HG03060 (cell line): Measurements from ENCODE around the gene ICAM1.
"Not testable (repeated sequence)": the region's sequence is repeated elsewhere in the genome, so short reads cannot be mapped to it uniquely, and the experiment has no call there.

Experiments used
- ATAC-seq: cut with Tn5 transposase; IDR thresholded peaks from one replicate; pipeline ENCODE4 v1.9.1; 2021; ENCODE audit warnings: low read depth, moderate number of reproducible peaks; ENCODE audit not compliant: unreplicated experiment

ICAM1 gene

DNA sequence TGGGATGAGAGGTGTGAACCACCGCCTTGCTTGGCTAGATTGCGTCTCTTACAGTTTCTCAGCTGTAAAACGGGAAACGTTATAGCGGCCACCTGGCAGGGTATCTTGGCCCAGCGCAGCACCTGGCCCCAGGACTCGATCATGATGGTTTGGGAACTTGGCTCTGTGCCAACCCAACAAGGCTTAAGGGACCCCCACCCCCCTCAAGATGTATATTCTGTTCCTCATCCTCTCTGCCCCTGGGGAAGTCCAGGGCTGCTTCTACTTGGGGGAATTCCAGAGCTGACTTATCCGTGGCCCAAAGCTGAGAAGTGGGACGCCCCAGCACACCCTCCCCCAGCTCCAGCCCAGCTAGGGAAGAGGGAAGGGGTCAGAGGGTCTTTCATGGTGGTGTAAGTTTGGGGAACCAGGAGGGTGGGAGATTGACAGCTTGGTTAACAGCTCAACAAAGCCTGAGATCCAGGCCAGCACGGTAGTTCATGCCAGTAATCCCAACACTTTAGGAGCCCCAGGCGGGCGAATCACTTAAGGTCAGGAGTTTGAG, 695 bp downstream of the ICAM1 start:
- ATAC-seq = no peak

DNA sequence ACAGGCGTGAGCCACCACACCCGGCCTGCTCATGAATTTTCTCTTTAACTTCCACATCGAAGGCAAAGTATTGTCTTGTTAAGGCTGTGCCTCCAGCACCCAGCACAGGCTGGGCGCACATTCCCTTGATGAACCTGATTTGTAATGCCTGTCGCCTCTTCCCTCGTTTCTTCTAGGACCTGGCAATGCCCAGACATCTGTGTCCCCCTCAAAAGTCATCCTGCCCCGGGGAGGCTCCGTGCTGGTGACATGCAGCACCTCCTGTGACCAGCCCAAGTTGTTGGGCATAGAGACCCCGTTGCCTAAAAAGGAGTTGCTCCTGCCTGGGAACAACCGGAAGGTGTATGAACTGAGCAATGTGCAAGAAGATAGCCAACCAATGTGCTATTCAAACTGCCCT, 3.7 kb downstream of the ICAM1 start:
- no peak for ATAC-seq

DNA sequence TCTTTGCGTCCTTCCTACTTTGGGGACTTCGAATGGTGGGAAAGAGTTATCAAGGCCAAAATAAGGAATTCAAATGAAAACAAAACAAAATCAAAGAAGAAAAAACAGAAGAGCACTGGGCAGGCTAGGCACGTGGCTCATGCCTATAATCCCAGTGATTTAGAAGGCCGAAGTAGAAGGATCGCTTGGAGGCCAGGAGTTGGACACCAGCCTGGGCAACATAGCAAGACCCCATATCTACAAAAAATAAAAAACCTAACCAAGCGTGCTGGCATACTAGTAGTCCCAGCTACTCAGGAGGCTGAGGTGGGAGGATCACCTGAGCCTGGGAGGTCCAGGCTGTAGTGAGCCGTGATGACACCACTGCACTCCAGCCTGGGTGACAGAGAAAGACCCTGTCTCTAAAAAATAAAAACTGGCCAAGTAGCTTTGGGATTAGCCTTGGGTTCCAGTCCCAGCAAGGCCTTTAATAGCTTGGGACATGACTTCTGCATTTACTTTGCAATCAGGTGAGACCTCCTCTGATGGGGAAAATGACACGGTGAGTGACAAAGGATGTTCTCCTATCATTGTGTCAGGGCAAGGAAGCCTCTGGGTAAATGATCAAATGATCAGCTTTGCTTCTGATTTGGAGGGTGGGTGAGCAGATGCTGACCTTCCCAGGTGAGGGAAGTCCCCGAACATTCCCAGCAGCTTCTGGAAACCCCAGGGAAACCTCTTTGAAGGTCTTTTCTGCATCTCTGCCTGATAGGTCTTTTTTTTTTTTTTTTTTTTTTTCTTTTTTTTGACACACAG, 7.1 kb downstream of the ICAM1 start:
- ATAC-seq = no peak

DNA sequence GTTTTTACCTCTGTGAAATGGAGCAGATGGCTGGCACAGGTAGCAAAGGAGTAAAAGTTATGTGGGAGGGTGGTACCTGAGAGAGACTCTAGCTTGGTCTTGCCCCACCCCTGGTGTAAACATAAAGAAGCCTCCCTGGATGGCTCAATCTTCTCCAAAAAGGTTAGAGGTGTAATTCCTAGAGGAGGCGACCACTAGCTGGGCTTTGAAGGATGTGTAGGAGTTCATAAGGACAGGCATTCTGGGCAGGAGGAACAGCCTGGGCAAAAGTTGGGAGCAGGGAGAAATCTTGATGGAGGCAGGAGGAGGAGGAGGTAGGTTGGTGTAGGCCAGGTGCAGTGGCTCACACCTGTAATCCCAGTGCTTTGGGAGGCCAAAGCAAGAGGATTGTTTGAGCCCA, 8.0 kb downstream of the ICAM1 start:
- ATAC-seq = no peak

DNA sequence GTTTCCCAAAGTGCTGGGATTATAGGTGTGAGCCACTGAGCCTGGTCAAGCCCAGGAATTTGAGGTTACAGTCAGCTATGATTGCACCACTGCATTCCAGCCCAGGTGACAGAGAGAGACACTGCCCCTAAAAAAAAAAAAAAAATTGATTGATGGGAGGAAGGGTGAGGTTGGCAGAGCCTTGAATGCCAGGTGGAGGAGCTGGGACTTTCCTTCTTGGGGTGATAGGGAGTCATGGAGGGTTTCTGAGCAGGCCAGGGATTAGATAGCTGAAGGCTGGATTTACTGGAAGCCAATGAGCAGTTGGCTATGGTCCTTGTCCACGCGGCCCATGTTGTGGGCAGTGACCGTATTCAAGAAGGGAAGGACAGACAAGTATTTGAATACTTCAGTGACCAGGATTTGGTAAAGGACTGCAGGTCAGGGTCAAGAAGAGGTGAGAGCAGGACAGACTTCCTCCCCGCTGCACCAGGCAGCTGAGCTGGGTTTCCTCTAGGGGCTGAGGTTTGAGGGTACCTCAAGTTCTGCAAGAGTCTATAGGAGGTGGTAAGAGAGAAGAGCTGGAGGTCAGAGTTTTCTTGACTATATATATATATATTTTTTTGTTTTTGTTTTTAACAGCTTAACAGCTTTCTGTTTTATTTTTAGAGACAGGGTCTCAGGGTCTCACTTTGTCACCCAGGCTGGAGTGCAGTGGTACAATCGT, 9.0 kb downstream of the ICAM1 start:
- ATAC-seq = no peak

DNA sequence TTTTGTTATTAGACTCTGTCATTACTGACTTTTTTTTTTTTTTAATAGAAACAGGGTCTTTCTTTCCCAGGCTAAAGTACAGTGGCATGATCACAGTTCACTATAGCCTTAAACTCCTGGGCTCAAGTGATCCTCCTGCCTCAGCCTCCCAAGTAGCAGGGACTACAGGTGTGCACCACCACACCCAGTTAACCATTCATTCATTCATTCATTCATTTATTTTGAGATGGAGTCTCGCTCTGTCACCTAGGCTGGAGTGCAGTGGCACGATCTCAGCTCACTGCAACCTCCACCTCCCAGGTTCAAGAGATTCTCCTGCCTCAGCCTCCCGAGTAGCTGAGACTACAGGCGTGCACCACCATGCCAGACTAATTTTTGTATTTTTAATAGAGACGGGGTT, 11.1 kb downstream of the ICAM1 start:
- ATAC-seq = not testable (repeated sequence)

DNA sequence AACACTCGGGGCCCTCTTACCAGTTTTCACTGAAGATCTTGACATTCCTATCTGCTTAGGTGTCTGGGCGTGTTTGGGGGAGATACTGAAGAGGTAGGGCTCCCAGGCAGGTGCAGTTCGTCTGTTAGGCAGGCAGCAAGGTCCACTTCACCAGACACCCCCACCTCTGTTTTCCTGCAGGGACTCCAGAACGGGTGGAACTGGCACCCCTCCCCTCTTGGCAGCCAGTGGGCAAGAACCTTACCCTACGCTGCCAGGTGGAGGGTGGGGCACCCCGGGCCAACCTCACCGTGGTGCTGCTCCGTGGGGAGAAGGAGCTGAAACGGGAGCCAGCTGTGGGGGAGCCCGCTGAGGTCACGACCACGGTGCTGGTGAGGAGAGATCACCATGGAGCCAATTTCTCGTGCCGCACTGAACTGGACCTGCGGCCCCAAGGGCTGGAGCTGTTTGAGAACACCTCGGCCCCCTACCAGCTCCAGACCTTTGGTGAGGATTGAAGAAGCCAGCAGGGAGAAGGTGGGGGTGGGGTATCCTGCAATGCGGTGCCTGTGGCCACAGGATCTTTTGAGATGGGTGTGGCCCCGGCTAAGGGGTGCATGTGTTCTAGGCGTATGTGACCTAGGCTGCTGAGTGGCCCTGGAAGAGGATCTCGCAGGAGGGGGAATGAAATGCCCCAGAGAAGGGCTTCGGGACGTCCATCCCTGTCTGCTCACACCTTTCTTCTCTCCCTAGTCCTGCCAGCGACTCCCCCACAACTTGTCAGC, 12.6 kb downstream of the ICAM1 start:
- ATAC-seq = no peak

DNA sequence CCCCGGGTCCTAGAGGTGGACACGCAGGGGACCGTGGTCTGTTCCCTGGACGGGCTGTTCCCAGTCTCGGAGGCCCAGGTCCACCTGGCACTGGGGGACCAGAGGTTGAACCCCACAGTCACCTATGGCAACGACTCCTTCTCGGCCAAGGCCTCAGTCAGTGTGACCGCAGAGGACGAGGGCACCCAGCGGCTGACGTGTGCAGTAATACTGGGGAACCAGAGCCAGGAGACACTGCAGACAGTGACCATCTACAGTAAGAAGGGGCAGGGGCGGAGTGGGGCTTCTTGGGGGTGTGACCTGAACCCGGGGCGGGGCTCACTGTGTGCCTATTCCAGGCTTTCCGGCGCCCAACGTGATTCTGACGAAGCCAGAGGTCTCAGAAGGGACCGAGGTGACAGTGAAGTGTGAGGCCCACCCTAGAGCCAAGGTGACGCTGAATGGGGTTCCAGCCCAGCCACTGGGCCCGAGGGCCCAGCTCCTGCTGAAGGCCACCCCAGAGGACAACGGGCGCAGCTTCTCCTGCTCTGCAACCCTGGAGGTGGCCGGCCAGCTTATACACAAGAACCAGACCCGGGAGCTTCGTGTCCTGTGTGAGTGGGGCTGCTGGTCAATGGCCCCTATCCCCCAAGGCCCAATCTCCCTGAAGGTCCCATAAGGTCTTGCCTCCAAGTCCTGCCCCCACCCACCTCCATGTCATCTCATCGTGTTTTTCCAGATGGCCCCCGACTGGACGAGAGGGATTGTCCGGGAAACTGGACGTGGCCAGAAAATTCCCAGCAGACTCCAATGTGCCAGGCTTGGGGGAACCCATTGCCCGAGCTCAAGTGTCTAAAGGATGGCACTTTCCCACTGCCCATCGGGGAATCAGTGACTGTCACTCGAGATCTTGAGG, 13.4 kb downstream of the ICAM1 start:
- no peak for ATAC-seq

DNA sequence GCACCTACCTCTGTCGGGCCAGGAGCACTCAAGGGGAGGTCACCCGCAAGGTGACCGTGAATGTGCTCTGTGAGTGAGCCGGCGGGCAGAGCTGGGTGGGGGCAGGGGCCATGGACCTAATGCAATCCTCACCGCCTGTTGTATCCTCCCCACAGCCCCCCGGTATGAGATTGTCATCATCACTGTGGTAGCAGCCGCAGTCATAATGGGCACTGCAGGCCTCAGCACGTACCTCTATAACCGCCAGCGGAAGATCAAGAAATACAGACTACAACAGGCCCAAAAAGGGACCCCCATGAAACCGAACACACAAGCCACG, 14.0 kb downstream of the ICAM1 start:
- no peak for ATAC-seq

DNA sequence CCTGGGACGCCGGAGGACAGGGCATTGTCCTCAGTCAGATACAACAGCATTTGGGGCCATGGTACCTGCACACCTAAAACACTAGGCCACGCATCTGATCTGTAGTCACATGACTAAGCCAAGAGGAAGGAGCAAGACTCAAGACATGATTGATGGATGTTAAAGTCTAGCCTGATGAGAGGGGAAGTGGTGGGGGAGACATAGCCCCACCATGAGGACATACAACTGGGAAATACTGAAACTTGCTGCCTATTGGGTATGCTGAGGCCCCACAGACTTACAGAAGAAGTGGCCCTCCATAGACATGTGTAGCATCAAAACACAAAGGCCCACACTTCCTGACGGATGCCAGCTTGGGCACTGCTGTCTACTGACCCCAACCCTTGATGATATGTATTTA, 14.5 kb downstream of the ICAM1 start:
- no peak for ATAC-seq

DNA sequence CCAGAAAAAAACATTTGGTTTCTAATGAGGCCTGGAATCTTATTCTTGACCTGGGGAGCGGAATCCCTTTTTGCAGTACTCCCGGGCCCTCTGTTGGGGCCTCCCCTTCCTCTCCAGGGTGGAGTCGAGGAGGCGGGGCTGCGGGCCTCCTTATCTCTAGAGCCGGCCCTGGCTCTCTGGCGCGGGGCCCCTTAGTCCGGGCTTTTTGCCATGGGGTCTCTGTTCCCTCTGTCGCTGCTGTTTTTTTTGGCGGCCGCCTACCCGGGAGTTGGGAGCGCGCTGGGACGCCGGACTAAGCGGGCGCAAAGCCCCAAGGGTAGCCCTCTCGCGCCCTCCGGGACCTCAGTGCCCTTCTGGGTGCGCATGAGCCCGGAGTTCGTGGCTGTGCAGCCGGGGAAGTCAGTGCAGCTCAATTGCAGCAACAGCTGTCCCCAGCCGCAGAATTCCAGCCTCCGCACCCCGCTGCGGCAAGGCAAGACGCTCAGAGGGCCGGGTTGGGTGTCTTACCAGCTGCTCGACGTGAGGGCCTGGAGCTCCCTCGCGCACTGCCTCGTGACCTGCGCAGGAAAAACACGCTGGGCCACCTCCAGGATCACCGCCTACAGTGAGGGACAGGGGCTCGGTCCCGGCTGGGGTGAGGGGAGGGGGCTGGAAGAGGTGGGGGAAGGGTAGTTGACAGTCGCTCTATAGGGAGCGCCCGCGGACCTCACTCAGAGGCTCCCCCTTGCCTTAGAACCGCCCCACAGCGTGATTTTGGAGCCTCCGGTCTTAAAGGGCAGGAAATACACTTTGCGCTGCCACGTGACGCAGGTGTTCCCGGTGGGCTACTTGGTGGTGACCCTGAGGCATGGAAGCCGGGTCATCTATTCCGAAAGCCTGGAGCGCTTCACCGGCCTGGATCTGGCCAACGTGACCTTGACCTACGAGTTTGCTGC, 16.1 kb downstream of the ICAM1 start, which contains the start of gene ICAM4:
ICAM4 (plus strand) TSS at position 153 of the 935 bp plus-strand sequence; CDS start at position 211, 58 bp downstream.
- ATAC-seq = no peak

DNA sequence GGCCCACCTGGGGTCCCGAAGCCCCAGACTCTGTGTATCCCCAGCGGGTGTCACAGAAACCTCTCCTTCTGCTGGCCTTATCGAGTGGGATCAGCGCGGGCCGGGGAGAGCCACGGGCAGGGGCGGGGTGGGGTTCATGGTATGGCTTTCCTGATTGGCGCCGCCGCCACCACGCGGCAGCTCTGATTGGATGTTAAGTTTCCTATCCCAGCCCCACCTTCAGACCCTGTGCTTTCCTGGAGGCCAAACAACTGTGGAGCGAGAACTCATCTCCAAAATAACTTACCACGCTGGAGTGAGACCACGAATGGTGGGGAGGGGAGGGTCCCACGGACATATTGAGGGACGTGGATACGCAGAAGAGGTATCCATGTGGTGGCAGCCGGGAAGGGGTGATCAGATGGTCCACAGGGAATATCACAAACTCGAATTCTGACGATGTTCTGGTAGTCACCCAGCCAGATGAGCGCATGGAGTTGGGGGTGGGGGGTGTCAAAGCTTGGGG, 17.8 kb downstream of the ICAM1 start:
- ATAC-seq = no peak

DNA sequence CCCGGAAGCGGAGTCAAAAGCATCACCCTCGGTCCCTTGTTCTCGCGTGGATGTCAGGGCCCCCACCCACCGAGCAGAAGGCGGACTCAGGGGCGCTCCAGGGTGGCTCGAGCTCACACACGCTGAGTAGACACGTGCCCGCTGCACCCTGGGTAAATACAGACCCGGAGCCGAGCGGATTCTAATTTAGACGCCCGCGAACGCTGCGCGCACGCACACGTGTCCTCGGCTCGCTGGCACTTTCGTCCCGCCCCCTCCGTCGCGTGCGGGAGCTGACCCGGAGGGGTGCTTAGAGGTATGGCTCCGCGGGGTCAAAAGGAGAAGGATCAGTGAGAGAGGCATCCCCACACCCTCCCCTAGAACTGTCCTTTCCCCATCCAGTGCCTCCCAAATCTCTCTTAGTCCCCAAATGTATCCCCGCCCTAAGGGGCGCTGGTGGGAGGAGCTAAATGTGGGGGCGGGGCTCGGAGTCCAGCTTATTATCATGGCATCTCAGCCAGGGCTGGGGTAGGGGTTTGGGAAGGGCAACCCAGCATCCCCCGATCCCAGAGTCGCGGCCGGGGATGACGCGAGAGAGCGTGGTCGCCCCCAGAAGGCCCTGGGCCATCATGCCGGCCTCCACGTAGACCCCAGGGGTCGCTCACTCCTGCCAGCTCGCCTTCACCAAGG, 18.4 kb downstream of the ICAM1 start:
- ATAC-seq = no peak

DNA sequence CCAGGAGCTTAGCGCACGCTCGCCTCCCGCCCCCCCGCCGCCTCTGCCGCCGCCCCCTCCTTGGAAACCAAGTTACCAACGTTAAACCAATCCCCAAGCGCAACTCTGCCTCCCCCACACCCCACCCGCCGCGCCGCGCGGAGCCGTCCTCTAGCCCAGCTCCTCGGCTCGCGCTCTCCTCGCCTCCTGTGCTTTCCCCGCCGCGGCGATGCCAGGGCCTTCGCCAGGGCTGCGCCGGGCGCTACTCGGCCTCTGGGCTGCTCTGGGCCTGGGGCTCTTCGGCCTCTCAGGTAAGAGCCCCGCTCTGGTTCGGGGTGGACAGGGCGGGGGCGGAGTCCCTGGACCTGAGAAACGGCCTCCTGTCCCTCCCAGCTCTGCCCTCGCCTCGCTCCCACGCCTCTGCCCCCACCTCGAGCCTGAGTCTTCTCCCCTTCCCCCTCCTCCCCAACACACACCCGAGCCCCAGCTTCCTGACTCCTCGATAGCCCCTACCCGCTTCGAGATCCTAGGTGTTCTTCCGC, 19.0 kb downstream of the ICAM1 start, which contains the start of gene ICAM5:
ICAM5 (plus strand) TSS at position 117 of the 521 bp plus-strand sequence; CDS start at position 209, 92 bp downstream.
- ATAC-seq = no peak

DNA sequence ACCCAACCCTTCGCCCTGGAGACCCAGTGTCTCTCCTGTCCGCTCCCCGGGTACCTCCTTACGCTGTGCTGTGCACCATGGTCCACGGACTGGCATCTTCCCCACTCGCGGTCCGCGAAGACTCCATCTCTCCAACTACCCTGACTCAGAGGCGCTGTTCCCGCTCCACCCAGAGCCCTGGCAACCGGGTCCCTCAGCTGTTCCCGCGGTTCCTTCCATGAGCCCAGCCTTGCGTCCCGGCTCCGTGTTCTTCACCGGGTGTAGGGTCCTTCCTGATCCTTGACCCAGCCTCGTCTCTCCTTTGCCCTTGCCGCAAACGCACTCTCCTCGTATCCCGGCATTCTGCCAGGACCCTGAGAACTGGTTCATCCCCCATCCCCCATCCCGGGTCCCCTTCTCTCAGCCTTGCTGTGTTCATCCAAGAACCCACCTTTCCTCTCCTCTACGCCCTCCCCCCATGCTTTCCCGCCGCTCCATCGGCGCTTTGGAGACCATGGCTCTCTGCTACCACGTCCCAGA, 19.5 kb downstream of the ICAM1 start:
- ATAC-seq = no peak

DNA sequence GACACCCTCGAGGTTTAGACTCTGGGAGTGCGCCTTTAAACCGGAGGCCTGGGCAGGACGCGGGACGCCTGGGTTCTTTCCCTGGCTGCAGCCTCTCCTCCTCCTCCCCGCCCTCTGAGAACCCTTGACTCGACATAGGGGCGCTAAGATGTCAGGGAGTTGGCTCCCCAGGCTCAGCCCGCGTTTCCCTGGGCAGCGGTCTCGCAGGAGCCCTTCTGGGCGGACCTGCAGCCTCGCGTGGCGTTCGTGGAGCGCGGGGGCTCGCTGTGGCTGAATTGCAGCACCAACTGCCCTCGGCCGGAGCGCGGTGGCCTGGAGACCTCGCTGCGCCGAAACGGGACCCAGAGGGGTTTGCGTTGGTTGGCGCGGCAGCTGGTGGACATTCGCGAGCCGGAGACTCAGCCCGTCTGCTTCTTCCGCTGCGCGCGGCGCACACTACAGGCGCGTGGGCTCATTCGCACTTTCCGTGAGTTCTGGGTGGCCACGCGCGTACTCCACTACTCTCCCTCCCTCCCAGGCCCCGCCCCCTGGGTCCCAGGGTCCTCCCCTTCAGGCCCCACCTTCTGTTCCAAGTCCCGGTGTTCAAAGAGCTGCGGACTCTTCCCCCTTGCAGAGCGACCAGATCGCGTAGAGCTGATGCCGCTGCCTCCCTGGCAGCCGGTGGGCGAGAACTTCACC, 20.1 kb downstream of the ICAM1 start:
- ATAC-seq = no peak

DNA sequence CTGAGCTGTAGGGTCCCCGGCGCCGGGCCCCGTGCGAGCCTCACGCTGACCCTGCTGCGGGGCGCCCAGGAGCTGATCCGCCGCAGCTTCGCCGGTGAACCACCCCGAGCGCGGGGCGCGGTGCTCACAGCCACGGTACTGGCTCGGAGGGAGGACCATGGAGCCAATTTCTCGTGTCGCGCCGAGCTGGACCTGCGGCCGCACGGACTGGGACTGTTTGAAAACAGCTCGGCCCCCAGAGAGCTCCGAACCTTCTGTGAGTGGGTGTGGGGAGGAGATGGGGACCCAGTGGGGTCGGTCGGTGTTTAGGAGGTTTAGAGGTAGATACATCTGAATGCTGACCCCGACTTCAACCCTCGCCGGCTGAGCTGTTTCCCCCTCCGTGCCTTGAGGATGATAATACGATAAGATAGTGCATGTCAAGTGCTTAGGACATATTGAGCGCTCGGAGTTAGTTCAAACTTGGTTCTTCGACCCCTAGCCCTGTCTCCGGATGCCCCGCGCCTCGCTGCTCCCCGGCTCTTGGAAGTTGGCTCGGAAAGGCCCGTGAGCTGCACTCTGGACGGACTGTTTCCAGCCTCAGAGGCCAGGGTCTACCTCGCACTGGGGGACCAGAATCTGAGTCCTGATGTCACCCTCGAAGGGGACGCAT, 20.8 kb downstream of the ICAM1 start:
- no peak for ATAC-seq
